PFSK-1 (cell line): ENCODE results near the gene EPB41L4B.

Experiments
- POLR2AphosphoS5 ChIP-seq: IDR thresholded peaks from 2 replicates; pipeline ENCODE4 v1.6.1; 2012; ENCODE audit warnings: low read depth, mild to moderate bottlenecking, control low read depth, low read length, moderate library complexity
- TAF1 ChIP-seq: IDR thresholded peaks from 2 replicates; pipeline ENCODE4 v1.6.1; 2012; ENCODE audit warnings: low read length, control low read depth, borderline replicate concordance; ENCODE audit not compliant: insufficient read depth

DNA sequence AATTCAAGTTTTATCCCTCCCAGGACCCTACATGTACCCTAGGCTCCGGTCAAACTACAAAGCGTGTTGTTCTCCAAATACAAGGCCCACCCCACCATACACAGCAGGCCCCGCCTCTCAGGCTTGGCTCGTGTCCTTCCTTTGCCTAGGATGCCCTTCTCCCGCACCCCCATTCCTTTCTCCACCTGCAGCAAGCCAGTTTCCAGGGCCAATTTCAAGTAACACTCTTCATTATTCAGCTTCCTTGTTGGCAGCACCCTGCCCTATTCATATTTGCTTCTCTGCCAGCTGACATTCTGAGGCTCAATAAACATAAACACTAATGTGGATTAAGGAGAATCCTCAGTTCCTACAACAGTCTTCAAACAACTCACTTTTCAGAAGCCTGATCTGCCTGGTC, 31.7 kb downstream of the EPB41L4B start:
- TF ChIP-seq POLR2AphosphoS5 = no peak
- TF ChIP-seq TAF1 = no peak
